Esophagus squamous epithelium (tissue), 5 donors: ENCODE measurements around the gene SERPINA1. TPM values are rescaled to one million over a fixed set of nuclear protein-coding genes. Genes with fewer than 3 reads are reported as not detected.

Source experiments
- DNase-seq: peaks from one replicate; lab custom pipeline; 2025; lab: John Stamatoyannopoulos, UW
- H3K27ac ChIP-seq, 4 donors: fragments of 200-600 bp; sonication (generic); one replicate each; pipeline ENCODE4 v1.5.1; 2016 to 2019; ENCODE audit warnings: mild to moderate bottlenecking in 1 of 4
- H3K27me3 ChIP-seq, 4 donors: fragments of 200-600 bp; sonication (generic); 1 replicate in 3 of 4; 2 replicates in 1 of 4; pipeline versions ENCODE4 v1.5.1 to v1.6.0; 2017 to 2021; ENCODE audit warnings: antibody characterized with exemption in 1 of 4
- H3K36me3 ChIP-seq, 3 donors: fragments of 200-600 bp; sonication (generic); one replicate each; pipeline ENCODE4 v1.5.1; 2016 to 2019
- H3K4me1 ChIP-seq, 3 donors: fragments of 200-600 bp; sonication (generic); one replicate each; pipeline ENCODE4 v1.5.1; 2017 to 2019
- H3K4me3 ChIP-seq, 4 donors: fragments of 200-600 bp; sonication (generic); 1 replicate in 3 of 4; 2 replicates in 1 of 4; pipeline ENCODE4 v1.5.1; 2016 to 2019; ENCODE audit warnings: mild to moderate bottlenecking in 2 of 4, moderate library complexity in 1 of 4
- H3K9me3 ChIP-seq, 3 donors: fragments of 200-600 bp; sonication (generic); one replicate each; pipeline ENCODE4 v1.5.1; 2016 to 2019
- POLR2A ChIP-seq, 4 donors: fragments of 450-650 bp; IDR thresholded peaks; one replicate each; pipeline ENCODE4 v1.6.1; 2017; ENCODE audit warnings: antibody characterized with exemption in 4 of 4, mild to moderate bottlenecking in 4 of 4, moderate library complexity in 3 of 4
- WGBS, 2 donors: methylation state at CpG; one replicate each; pipeline ENCODE4 v1.1.5; 2018; 5-methylcytosine and 5-hydroxymethylcytosine counted together
- intact Hi-C: fragments of 100-400 bp; cut with DNase I; formaldehyde crosslinking; loops from one replicate; pipeline ENCODE4 v1.15.0; 2022
- total RNA-seq, 4 donors: library from RNA; depleted of rRNA; stranded (reverse); fragments of >200 nt; gene quantifications; one replicate each; pipeline ENCODE4 v1.1.0, GENCODE V29; 2016
- TF ChIP-seq, protein P1 (sequence below), 6 experiments: fragments of 450-650 bp in 4 of 6; fragments of 200-600 bp in 2 of 6; sonication (generic) in 2 of 6; IDR thresholded peaks; one replicate each; pipeline ENCODE4 v1.5.1; 2016 to 2019; ENCODE audit warnings: antibody characterized with exemption in 6 of 6, mild to moderate bottlenecking in 4 of 6, moderate library complexity in 4 of 6
- donor health status: DM: yes; HTN: yes; CAD: no.

Gene SERPINA1
- total RNA-seq, 4 donors from 2014 or later, result 1.7 to 16.4 (median 5.8) TPM

DNA sequence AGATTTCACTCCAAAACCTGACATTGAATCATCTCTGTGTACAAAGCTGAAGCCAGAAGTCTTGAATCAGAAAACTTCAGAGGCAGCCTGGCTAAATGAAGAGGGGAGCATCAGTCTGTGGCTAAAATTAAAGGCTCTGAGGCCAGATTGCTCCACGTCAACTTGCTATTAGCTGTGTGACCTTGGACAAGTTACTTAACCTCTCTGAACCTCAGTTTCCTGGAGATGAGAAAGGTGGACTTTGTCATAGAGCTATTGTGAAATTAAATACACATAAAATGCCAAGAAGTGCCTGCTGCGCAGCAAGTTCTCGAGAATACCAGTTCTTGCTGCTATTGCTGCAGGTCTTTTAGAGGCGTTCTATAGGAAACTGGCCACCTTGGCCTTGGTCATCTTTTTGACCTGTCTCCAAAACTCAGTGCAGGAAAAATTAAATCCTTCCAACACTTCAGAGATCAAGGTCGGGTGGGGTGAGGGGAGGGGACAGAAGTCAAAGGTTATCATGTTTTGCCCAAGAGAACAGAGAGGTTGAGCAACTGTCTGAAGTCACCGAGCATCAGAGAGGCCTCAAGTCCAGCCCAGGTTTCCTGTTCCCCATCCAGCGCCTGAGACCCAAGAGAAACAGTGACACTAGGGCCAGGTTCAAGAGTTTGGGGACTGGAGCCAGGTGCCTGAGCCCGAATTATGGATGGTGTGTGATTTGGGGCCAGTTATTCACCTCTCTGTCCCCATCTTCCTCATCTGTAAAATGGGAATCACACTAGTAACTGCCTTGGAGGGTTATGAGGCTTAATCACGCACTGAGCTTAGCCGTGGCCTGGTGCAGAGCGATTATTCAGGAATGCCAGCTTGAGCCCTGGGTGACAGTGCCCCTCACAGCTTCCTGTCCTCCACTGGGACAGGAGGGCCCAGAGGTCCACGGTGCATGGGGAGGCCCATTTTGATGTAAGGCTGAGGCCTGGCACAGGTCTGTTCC is 1.1 kb downstream of the SERPINA1 start:
- intact Hi-C loops, result no loop called here
- 71 to 77% methylated on average over 11 to 12 of the region's 12 CpGs for WGBS, 2 donors
- Histone ChIP-seq H3K4me3 (no peak overlapping the region), H3K36me3 (no peaks in the 10 kb centered on the region), H3K27me3 (no peaks in the 10 kb centered on the region), H3K27ac (no peak overlapping the region), H3K9me3 (no peaks in the 10 kb centered on the region), H3K4me1 (peaks cover 7 to 21% (median 8%) of the 10 kb centered on the region in 3 donors)
- TF ChIP-seq, protein P1, sequence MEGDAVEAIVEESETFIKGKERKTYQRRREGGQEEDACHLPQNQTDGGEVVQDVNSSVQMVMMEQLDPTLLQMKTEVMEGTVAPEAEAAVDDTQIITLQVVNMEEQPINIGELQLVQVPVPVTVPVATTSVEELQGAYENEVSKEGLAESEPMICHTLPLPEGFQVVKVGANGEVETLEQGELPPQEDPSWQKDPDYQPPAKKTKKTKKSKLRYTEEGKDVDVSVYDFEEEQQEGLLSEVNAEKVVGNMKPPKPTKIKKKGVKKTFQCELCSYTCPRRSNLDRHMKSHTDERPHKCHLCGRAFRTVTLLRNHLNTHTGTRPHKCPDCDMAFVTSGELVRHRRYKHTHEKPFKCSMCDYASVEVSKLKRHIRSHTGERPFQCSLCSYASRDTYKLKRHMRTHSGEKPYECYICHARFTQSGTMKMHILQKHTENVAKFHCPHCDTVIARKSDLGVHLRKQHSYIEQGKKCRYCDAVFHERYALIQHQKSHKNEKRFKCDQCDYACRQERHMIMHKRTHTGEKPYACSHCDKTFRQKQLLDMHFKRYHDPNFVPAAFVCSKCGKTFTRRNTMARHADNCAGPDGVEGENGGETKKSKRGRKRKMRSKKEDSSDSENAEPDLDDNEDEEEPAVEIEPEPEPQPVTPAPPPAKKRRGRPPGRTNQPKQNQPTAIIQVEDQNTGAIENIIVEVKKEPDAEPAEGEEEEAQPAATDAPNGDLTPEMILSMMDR (IDR thresholded peaks at IDR 0.05), result no peak
- no peak for DNase-seq

DNA sequence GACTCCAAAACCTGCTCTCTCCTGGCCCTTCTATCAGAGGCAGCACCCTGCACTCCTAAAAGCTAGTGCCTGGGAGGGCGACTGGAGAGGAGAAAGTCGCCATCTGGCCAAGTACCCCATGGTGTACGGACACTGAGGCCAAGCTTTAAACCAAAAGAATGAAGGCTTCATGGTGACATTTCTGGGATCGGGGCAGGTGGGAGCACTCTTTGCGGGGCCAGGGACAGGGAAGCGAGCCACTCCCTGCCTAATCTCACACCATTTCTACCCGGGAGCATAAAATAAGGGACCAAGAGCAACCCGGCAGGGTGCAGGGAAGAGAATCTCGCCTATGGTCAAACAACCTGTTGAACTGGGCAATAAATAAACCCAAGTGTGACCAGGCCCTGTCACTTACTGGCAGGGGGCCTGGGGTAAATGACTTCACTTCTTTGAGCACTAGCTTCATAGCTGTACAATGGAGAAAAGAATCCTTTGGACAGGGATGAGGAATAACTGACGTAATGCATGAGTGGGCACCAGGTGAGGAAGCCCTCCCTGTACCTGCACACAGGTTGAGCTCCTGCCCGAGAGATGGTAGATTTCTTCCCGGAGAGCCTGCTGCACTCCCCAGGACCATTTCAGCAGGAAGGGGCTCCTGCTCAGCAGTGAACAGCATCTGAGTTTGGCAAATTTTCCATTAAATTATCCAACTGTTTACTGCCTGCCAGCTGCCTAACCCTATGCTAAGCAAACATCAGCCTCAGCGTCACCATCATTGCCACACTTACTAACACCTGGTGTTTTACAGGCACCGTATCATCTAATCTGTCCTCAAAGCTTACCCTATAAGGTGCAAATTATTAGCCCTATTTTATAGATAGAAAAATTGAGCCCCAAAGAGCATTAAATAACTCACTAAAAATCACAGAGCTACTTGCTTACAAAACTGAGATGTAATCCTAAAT is 2.0 kb downstream of the SERPINA1 start:
- Histone ChIP-seq H3K27me3 (no peaks in the 10 kb centered on the region), H3K27ac (no peak overlapping the region), H3K9me3 (no peaks in the 10 kb centered on the region), H3K4me1 (peaks cover 4 to 21% (median 7%) of the 10 kb centered on the region in 3 donors), H3K4me3 (no peak overlapping the region), H3K36me3 (no peaks in the 10 kb centered on the region)
- TF ChIP-seq, protein P1 (IDR thresholded peaks at IDR 0.05), result no peak
- TF ChIP-seq POLR2A (IDR thresholded peaks at IDR 0.05), result no peak
- WGBS, 2 donors, result 77 to 79% methylated on average over 14 of the region's 14 CpGs
- no peak for DNase-seq
- intact Hi-C loops, result no loop called here

DNA sequence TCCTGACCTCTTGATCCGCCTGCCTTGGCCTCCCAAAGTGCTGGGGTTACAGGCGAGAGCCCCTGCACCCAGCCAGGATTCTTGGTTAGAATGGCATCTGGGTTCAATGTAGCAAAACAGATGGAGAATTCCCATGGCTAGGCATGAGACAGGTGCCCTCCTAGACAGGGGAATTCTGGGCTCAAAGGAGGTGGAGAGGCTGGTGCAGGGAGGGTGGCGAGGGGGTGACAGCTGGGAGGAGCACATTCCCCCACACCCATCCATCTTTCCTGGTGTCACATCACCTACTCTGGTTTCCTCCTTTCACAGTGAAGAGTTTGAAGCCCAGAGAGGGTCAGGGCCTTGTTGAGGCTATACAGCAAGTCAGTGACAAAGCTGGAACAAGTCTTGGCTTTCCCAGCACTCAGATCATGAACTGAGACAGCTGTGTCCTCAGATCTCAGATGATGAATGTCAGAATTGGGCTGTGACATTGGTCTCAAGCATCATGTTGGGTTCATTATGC is 2.8 kb downstream of the SERPINA1 start:
- H3K27me3 ChIP-seq, result no peaks in the 10 kb centered on the region
- DNase-seq, result no peak
- 82% methylated on average over 2 of the region's 3 CpGs; no CpG with 5 or more reads in 1 of the 2 donors for WGBS, 2 donors
- H3K4me3 ChIP-seq, result no peak overlapping the region
- TF ChIP-seq POLR2A (IDR thresholded peaks at IDR 0.05), result no peak
- TF ChIP-seq, protein P1 (IDR thresholded peaks at IDR 0.05), result no peak
- no peaks in the 10 kb centered on the region for H3K9me3 ChIP-seq
- no peaks in the 10 kb centered on the region for H3K36me3 ChIP-seq
- peak overlapping the region in 1 of 4 donors; percentile 30 for H3K27ac ChIP-seq
- peaks cover 0 to 15% (median 4%) of the 10 kb centered on the region in 3 donors for H3K4me1 ChIP-seq
- intact Hi-C loops, result no loop called here

DNA sequence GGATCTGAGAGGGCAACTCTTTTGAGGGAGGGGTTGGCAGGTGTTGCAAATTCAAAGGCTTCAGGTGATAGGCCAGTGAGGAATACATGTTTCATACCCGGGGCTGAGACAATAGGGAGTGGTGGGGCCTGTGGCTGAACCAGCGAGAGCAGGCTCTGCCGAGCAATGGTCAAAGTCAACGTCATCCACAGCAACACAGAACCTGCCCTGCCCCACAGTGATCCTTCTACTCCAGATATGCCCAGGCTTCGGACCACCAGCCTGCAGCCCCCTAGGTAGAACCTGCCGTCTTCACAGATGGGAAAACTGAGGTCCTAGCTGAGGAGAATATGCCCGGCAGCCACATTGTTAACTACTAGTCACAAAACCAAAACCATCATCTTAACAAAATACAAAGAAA is 4.1 kb downstream of the SERPINA1 start:
- Histone ChIP-seq H3K4me3 (no peak overlapping the region), H3K27me3 (no peaks in the 10 kb centered on the region), H3K4me1 (peaks cover 0 to 9% (median 0%) of the 10 kb centered on the region in 3 donors), H3K27ac (peak overlapping the region in 1 of 4 donors; percentile 30), H3K36me3 (no peaks in the 10 kb centered on the region), H3K9me3 (no peaks in the 10 kb centered on the region)
- 91 to 94% methylated on average over 7 of the region's 7 CpGs for WGBS, 2 donors
- DNase-seq, result no peak
- intact Hi-C loops, result no loop called here
- TF ChIP-seq, protein P1 (IDR thresholded peaks at IDR 0.05), result no peak
- TF ChIP-seq POLR2A (IDR thresholded peaks at IDR 0.05), result no peak
